ENCODE data around the gene TFR2. TPM values are rescaled to one million over a fixed set of nuclear protein-coding genes. Genes with fewer than 3 reads are reported as not detected.

TFR2 gene
- 1.4 TPM in 1 of 2 replicates, not detected in the other for total RNA-seq

GRCh38 chr7:100641463-100641859, at the start of gene TFR2:
Gene TFR2 (minus strand): TSS chr7:100641552. CDS start chr7:100641509, 43 bp downstream.

GRCh38 chr7:100673302-100673941, 32.1 kb upstream of the TFR2 start, which contains the start of gene GNB2:
Gene GNB2 (plus strand): TSS chr7:100673740. CDS start chr7:100676266, 2,526 bp downstream.

GRCh38 chr7:100655908-100656674, 14.7 kb upstream of the TFR2 start, which contains the start of gene ACTL6B:
Gene ACTL6B (minus strand): TSS chr7:100656448. CDS start chr7:100656354, 94 bp downstream.

GRCh38 chr7:100611983-100612729, 29.2 kb downstream of the TFR2 start, which contains the start of gene MOSPD3:
Gene MOSPD3 (plus strand): TSS chr7:100612540. CDS start chr7:100612792, 252 bp downstream.

GRCh38 chr7:100586266-100587025, 54.9 kb downstream of the TFR2 start, which contains the start of gene FBXO24:
Gene FBXO24 (plus strand): TSS chr7:100586328. CDS start chr7:100586626, 298 bp downstream.

GRCh38 chr7:100585511-100586265, 55.7 kb downstream of the TFR2 start, which contains the start of gene LRCH4:
Gene LRCH4 (minus strand): TSS chr7:100586129. CDS start chr7:100586100, 29 bp downstream.

GRCh38 chr7:100573691-100574361, 67.5 kb downstream of the TFR2 start, which contains the start of gene SAP25:
Gene SAP25 (minus strand): TSS chr7:100573900. CDS start chr7:100573742, 158 bp downstream.

Other genes starting within 250 kb of the TFR2 start
- 2.1 and 3.2 TPM in 2 replicates for gene ZCWPW1, start 212.8 kb downstream of the TFR2 start, total RNA-seq
- 28.8 and 29.5 TPM in 2 replicates for gene MEPCE, start 211.7 kb downstream of the TFR2 start, total RNA-seq
- 7.6 and 8.8 TPM in 2 replicates for gene PPP1R35, start 205.1 kb downstream of the TFR2 start, total RNA-seq
- gene SPACDR, start 177.3 kb downstream of the TFR2 start, total RNA-seq: 0.44 and 5.0 TPM in 2 replicates
- 37.2 and 43.4 TPM in 2 replicates for gene TSC22D4, start 162.3 kb downstream of the TFR2 start, total RNA-seq
- 0.59 and 0.94 TPM in 2 replicates for gene NYAP1, start 157.6 kb downstream of the TFR2 start, total RNA-seq
- 17.9 and 35.0 TPM in 2 replicates for gene AGFG2, start 102.3 kb downstream of the TFR2 start, total RNA-seq
- not detected in 2 replicates for gene SAP25, start 67.7 kb downstream of the TFR2 start, total RNA-seq
- 21.3 and 44.0 TPM in 2 replicates for gene LRCH4, start 55.4 kb downstream of the TFR2 start, total RNA-seq
- not detected in 2 replicates for gene FBXO24, start 55.2 kb downstream of the TFR2 start, total RNA-seq
- gene PCOLCE, start 39.2 kb downstream of the TFR2 start, total RNA-seq: 692 and 708 TPM in 2 replicates
- 17.6 and 21.9 TPM in 2 replicates for gene MOSPD3, start 29.0 kb downstream of the TFR2 start, total RNA-seq
- not detected in 2 replicates for gene ACTL6B, start 14.9 kb upstream of the TFR2 start, total RNA-seq
- 134 and 160 TPM in 2 replicates for gene GNB2, start 32.2 kb upstream of the TFR2 start, total RNA-seq
- gene GIGYF1, start 52.7 kb upstream of the TFR2 start, total RNA-seq: 9.1 and 11.0 TPM in 2 replicates
- 22.4 and 26.2 TPM in 2 replicates for gene POP7, start 64.6 kb upstream of the TFR2 start, total RNA-seq
- not detected in 2 replicates for gene EPO, start 78.9 kb upstream of the TFR2 start, total RNA-seq
- gene ZAN, start 92.0 kb upstream of the TFR2 start, total RNA-seq: not detected in 2 replicates
- gene EPHB4, start 186.0 kb upstream of the TFR2 start, total RNA-seq: 22.8 and 29.5 TPM in 2 replicates
- gene SLC12A9, start 211.2 kb upstream of the TFR2 start, total RNA-seq: 12.7 and 18.8 TPM in 2 replicates
- 84.1 and 115 TPM in 2 replicates for gene TRIP6, start 225.8 kb upstream of the TFR2 start, total RNA-seq
- gene SRRT, start 233.6 kb upstream of the TFR2 start, total RNA-seq: 35.5 and 36.9 TPM in 2 replicates
- 2.5 and 7.7 TPM in 2 replicates for gene UFSP1, start 248.2 kb upstream of the TFR2 start, total RNA-seq